Fibroblast of skin of back (primary cell): Measurements from ENCODE around the gene NME2.
A peak's percentile ranks its signal among the peaks of the same experiment; 100 is the strongest.
"Not testable (repeated sequence)": the region's sequence is repeated elsewhere in the genome, so short reads cannot be mapped to it uniquely, and the experiment has no call there.

Source experiments
- DNase-seq: peaks from one replicate; pipeline ENCODE4 v3.0.0-alpha.2; 2013

NME2 gene

GRCh38 chr17:51153210-51154072 is 12.8 kb upstream of the NME2 start, which contains the start of gene NME1:
Gene NME1 (plus strand): TSS chr17:51153559. CDS start chr17:51155655, 2,096 bp downstream.
- peak; percentile 99 for DNase-seq

GRCh38 chr17:51154176-51154575 is 12.0 kb upstream of the NME2 start:
- peak; percentile 14 for DNase-seq

GRCh38 chr17:51155416-51155815 is 10.8 kb upstream of the NME2 start:
- DNase-seq: no peak

- no peak for DNase-seq
Measured at GRCh38 chr17:51159604-51160003, 6.6 kb upstream of the NME2 start.

- no peak for DNase-seq
Measured at GRCh38 chr17:51161541-51161940, 4.7 kb upstream of the NME2 start.

GRCh38 chr17:51164911-51165679 is 1.1 kb upstream of the NME2 start:
- DNase-seq: no peak

- peak; percentile 11 for DNase-seq
Measured at GRCh38 chr17:51165680-51166197, 472 bp upstream of the NME2 start.

GRCh38 chr17:51166987-51167931 is 1.0 kb downstream of the NME2 start:
- DNase-seq: peak; percentile 49

GRCh38 chr17:51169340-51169739 is 3.1 kb downstream of the NME2 start:
- no peak for DNase-seq

- no peak for DNase-seq
Measured at GRCh38 chr17:51170736-51171135, 4.5 kb downstream of the NME2 start.

- not testable (repeated sequence) for DNase-seq
Measured at GRCh38 chr17:51172030-51172429, 5.8 kb downstream of the NME2 start.

GRCh38 chr17:51180486-51180885 is 14.3 kb downstream of the NME2 start:
- DNase-seq: no peak

- DNase-seq: no peak
Measured at GRCh38 chr17:51184124-51184523, 17.9 kb downstream of the NME2 start.

GRCh38 chr17:51185763-51186332 is 19.6 kb downstream of the NME2 start:
- no peak for DNase-seq

GRCh38 chr17:51188271-51188833 is 22.1 kb downstream of the NME2 start:
- DNase-seq: no peak

- DNase-seq: no peak
Measured at GRCh38 chr17:51189162-51189561, 23.0 kb downstream of the NME2 start.

- no peak for DNase-seq
Measured at GRCh38 chr17:51189628-51190027, 23.4 kb downstream of the NME2 start.

GRCh38 chr17:51191895-51192294 is 25.7 kb downstream of the NME2 start:
- no peak for DNase-seq

GRCh38 chr17:51197754-51198153 is 31.5 kb downstream of the NME2 start:
- no peak for DNase-seq

GRCh38 chr17:51200295-51200694 is 34.1 kb downstream of the NME2 start:
- no peak for DNase-seq

GRCh38 chr17:51200846-51201245 is 34.6 kb downstream of the NME2 start:
- no peak for DNase-seq

- no peak for DNase-seq
Measured at GRCh38 chr17:51203838-51204237, 37.6 kb downstream of the NME2 start.
